OCI-LY1 (cell line): ENCODE measurements around the gene NDUFV1.

Source experiments
- H2AFZ ChIP-seq: fragments of 200-600 bp; sonication (generic), shearing (Covaris generic); 2 replicates; pipeline ENCODE4 v1.6.0; 2014; ENCODE audit warnings: antibody characterized with exemption, mild to moderate bottlenecking, low read length
- H3F3A ChIP-seq: fragments of 200-600 bp; sonication (generic), shearing (Covaris generic); 2 replicates; pipeline ENCODE4 v1.6.0; 2014; ENCODE audit warnings: mild to moderate bottlenecking, antibody characterized with exemption, low read length, moderate library complexity; ENCODE audit not compliant: insufficient read depth
- H3K27ac ChIP-seq: fragments of 200-600 bp; sonication (generic); 2 replicates; pipeline ENCODE4 v1.5.1; 2014; ENCODE audit warnings: low read length, mixed run types, mild to moderate bottlenecking, low read depth; ENCODE audit not compliant: poor library complexity, severe bottlenecking
- H3K27me3 ChIP-seq: fragments of 200-600 bp; sonication (generic); 2 replicates; pipeline ENCODE4 v1.6.0; 2014; ENCODE audit warnings: antibody characterized with exemption, mild to moderate bottlenecking, low read length, moderate library complexity; ENCODE audit not compliant: insufficient read depth
- H3K36me3 ChIP-seq: fragments of 200-600 bp; sonication (generic); 2 replicates; pipeline ENCODE4 v1.6.1; 2014; ENCODE audit warnings: mild to moderate bottlenecking, antibody characterized with exemption, low read length, moderate library complexity, mixed read lengths; ENCODE audit not compliant: insufficient read depth
- H3K4me1 ChIP-seq: fragments of 200-600 bp; sonication (generic); 2 replicates; pipeline ENCODE4 v1.5.1; 2014; ENCODE audit warnings: mild to moderate bottlenecking, low read length, moderate library complexity; ENCODE audit not compliant: insufficient read depth, severe bottlenecking
- H3K4me2 ChIP-seq: fragments of 200-600 bp; sonication (generic), shearing (Covaris generic); 2 replicates; pipeline ENCODE4 v1.6.1; 2014; ENCODE audit warnings: low read length
- H3K4me3 ChIP-seq: fragments of 200-600 bp; sonication (generic); 2 replicates; pipeline ENCODE4 v1.5.1; 2014; ENCODE audit warnings: low read length, low read depth, mild to moderate bottlenecking, mixed read lengths; ENCODE audit not compliant: poor library complexity, severe bottlenecking
- H3K79me2 ChIP-seq: fragments of 200-600 bp; shearing (Covaris generic); 2 replicates; pipeline ENCODE4 v1.6.1; 2016; ENCODE audit warnings: mixed run types, low read length, mixed read lengths; ENCODE audit not compliant: insufficient read depth
- H3K9ac ChIP-seq: fragments of 200-600 bp; sonication (generic), shearing (Covaris generic); 2 replicates; pipeline ENCODE4 v1.6.1; 2014; ENCODE audit warnings: mild to moderate bottlenecking, low read length, mixed read lengths
- H3K9me2 ChIP-seq: fragments of 200-600 bp; sonication (generic), shearing (Covaris generic); 2 replicates; pipeline ENCODE4 v1.6.1; 2014; ENCODE audit warnings: low read depth, mild to moderate bottlenecking, low read length, mixed read lengths
- H3K9me3 ChIP-seq: fragments of 200-600 bp; shearing (Covaris generic); 2 replicates; pipeline ENCODE4 v1.6.1; 2014; ENCODE audit warnings: low read length, mixed read lengths
- H4K20me1 ChIP-seq: fragments of 200-600 bp; sonication (generic), shearing (Covaris generic); 2 replicates; pipeline ENCODE4 v1.6.0; 2016; ENCODE audit warnings: mild to moderate bottlenecking, low read length; ENCODE audit not compliant: insufficient read depth
- CTCF ChIP-seq: fragments of 200-600 bp; sonication (generic), shearing (Covaris generic); IDR thresholded peaks from 2 replicates; pipeline ENCODE4 v1.5.1; 2017; ENCODE audit warnings: mild to moderate bottlenecking, antibody characterized with exemption, low read length, moderate library complexity, mixed read lengths
- EZH2 ChIP-seq: fragments of 200-600 bp; sonication (generic), shearing (Covaris generic); IDR thresholded peaks from 2 replicates; pipeline ENCODE4 v1.8.0; 2017; ENCODE audit warnings: borderline replicate concordance, mixed run types, mild to moderate bottlenecking, antibody characterized with exemption, low read length, moderate library complexity, mixed read lengths

The NDUFV1 gene

GRCh38 chr11:67612751-67613150 lies 6.0 kb downstream of the NDUFV1 start:
- H3F3A ChIP-seq: no peaks in the 10 kb centered on the region
- peaks cover 37% of the 10 kb centered on the region for H3K4me1 ChIP-seq
- H3K27me3 ChIP-seq: no peaks in the 10 kb centered on the region
- no peak overlapping the region for H3K9ac ChIP-seq
- H3K4me3 ChIP-seq: no peak overlapping the region
- no peak for TF ChIP-seq EZH2
- no peak for TF ChIP-seq CTCF
- no peak overlapping the region for H2AFZ ChIP-seq
- no peak overlapping the region for H3K27ac ChIP-seq
- H3K36me3 ChIP-seq: peaks cover 52% of the 10 kb centered on the region; the same call in 1 of the 2 replicates
- no peaks in the 10 kb centered on the region for H4K20me1 ChIP-seq
- peaks cover 1% of the 10 kb centered on the region; the same call in 1 of the 2 replicates for H3K79me2 ChIP-seq
- H3K4me2 ChIP-seq: no peak overlapping the region
- no peaks in the 10 kb centered on the region for H3K9me3 ChIP-seq
- no peaks in the 10 kb centered on the region for H3K9me2 ChIP-seq

GRCh38 chr11:67613313-67613959 lies 6.7 kb downstream of the NDUFV1 start:
- Histone ChIP-seq H3K4me2 (peak overlapping the region; percentile 88), H3K4me1 (peaks cover 30% of the 10 kb centered on the region), H3K9me2 (no peaks in the 10 kb centered on the region), H3F3A (no peaks in the 10 kb centered on the region), H3K9me3 (no peaks in the 10 kb centered on the region), H4K20me1 (no peaks in the 10 kb centered on the region), H3K79me2 (no peaks in the 10 kb centered on the region), H3K9ac (peak overlapping the region; percentile 71; the same call in 1 of the 2 replicates), H2AFZ (no peak overlapping the region), H3K27ac (peak overlapping the region; percentile 93), H3K27me3 (no peaks in the 10 kb centered on the region), H3K4me3 (peak overlapping the region; percentile 50), H3K36me3 (peaks cover 48% of the 10 kb centered on the region; the same call in 1 of the 2 replicates)
- no peak for TF ChIP-seq CTCF

- Histone ChIP-seq H3K4me1 (peaks cover 28% of the 10 kb centered on the region), H3K4me3 (peak overlapping the region; percentile 50), H3K9me3 (no peaks in the 10 kb centered on the region), H3K27me3 (no peaks in the 10 kb centered on the region), H3K27ac (peak overlapping the region; percentile 93), H4K20me1 (no peaks in the 10 kb centered on the region), H3K9ac (peak overlapping the region; percentile 71), H3K79me2 (no peaks in the 10 kb centered on the region), H3K9me2 (no peaks in the 10 kb centered on the region), H3F3A (no peaks in the 10 kb centered on the region), H3K36me3 (peaks cover 41% of the 10 kb centered on the region; the same call in 1 of the 2 replicates), H2AFZ (no peak overlapping the region), H3K4me2 (peak overlapping the region; percentile 88)
- no peak for TF ChIP-seq EZH2
- peak; percentile 43; the same call in 1 of the 2 replicates for TF ChIP-seq CTCF
These were observed 7.4 kb downstream of the NDUFV1 start for GRCh38 chr11:67613960-67614715.
